H1 (cell line): ENCODE results near the gene TNRC6B. TPM values are rescaled to one million over a fixed set of nuclear protein-coding genes. Genes with fewer than 3 reads are reported as not detected.

Experiments
- CTCF ChIA-PET: fragments of 300-600 bp; sonication (Branson Sonifier 250); formaldehyde crosslinking; loops from one replicate; lab custom pipeline; 2021; ENCODE audit not compliant: partially characterized antibody; lab: Charles Lee
- POLR2A ChIA-PET: fragments of 300-600 bp; sonication (Branson Sonifier 250); formaldehyde crosslinking; loops from one replicate; lab custom pipeline; 2021; ENCODE audit warnings: inconsistent platforms; ENCODE audit not compliant: partially characterized antibody; lab: Charles Lee
- DNase-seq, 2 experiments: peaks; one replicate each; pipeline versions ENCODE4 v3.0.0 to v3.0.0-alpha.2; 2010 to 2022; ENCODE audit warnings: low spot score in 2 of 2, low read depth in 1 of 2, mixed read lengths in 1 of 2
- FAIRE-seq: peaks from 2 replicates; lab custom pipeline; 2011; peaks lifted over from hg19 to GRCh38; lab: Jason Lieb, UNC
- H2AFZ ChIP-seq: 2 replicates; pipeline ENCODE4 v1.8.1; 2012; ENCODE audit warnings: low read length, inconsistent platforms
- H2AK5ac ChIP-seq: 2 replicates; pipeline ENCODE4 v1.6.1; 2013; ENCODE audit warnings: low read depth, low read length
- H2BK120ac ChIP-seq: replicated peaks from 2 replicates; pipeline ENCODE3; 2013; ENCODE audit warnings: low read depth, low read length, inconsistent platforms
- H2BK12ac ChIP-seq: 2 replicates; pipeline ENCODE4 v1.6.1; 2013; ENCODE audit warnings: low read depth, low read length
- H2BK15ac ChIP-seq: 2 replicates; pipeline ENCODE4 v1.6.1; 2013; ENCODE audit warnings: low read length
- H2BK20ac ChIP-seq: 2 replicates; pipeline ENCODE4 v1.6.1; 2013; ENCODE audit warnings: low read length
- H2BK5ac ChIP-seq: 2 replicates; pipeline ENCODE4 v1.6.1; 2013; ENCODE audit warnings: low read depth, low read length
- H3K14ac ChIP-seq: 2 replicates; pipeline ENCODE4 v1.6.1; 2013; ENCODE audit warnings: inconsistent platforms; ENCODE audit not compliant: insufficient read length
- H3K18ac ChIP-seq: 2 replicates; pipeline ENCODE4 v1.6.1; 2013; ENCODE audit warnings: low read length; ENCODE audit errors: extremely low read depth
- H3K23ac ChIP-seq: 2 replicates; pipeline ENCODE4 v1.6.1; 2013; ENCODE audit warnings: inconsistent platforms; ENCODE audit not compliant: insufficient read length
- H3K23me2 ChIP-seq: 2 replicates; pipeline ENCODE4 v1.6.1; 2013; ENCODE audit warnings: low read depth, low read length
- H3K27ac ChIP-seq: 2 replicates; pipeline ENCODE4 v1.6.1; 2011; ENCODE audit warnings: low read depth, low read length, inconsistent platforms
- H3K27me3 ChIP-seq, 4 experiments: replicated peaks in 1 of 4; 1 replicate in 1 of 4; 2 replicates in 3 of 4; pipeline versions ENCODE4 v1.6.1 to v1.8.1; 2011 to 2013; ENCODE audit warnings: low read length in 3 of 4, mild to moderate bottlenecking in 3 of 4, inconsistent platforms in 2 of 4, mixed read lengths in 2 of 4, moderate library complexity in 1 of 4; ENCODE audit not compliant: control insufficient read depth in 3 of 4, insufficient read depth in 3 of 4; ENCODE audit errors: extremely low read depth in 1 of 4
- H3K36me3 ChIP-seq, 4 experiments: 2 replicates each; pipeline versions ENCODE4 v1.6.1 to v1.8.1; 2011 to 2013; ENCODE audit warnings: mild to moderate bottlenecking in 4 of 4, low read length in 3 of 4, moderate library complexity in 2 of 4, control low read depth in 1 of 4, inconsistent platforms in 1 of 4; ENCODE audit not compliant: insufficient read depth in 4 of 4, control insufficient read depth in 2 of 4
- H3K4ac ChIP-seq: replicated peaks from 2 replicates; pipeline ENCODE3; 2013; ENCODE audit warnings: low read length, low read depth, mixed read lengths, inconsistent platforms; ENCODE audit not compliant: insufficient read length
- H3K4me1 ChIP-seq, 4 experiments: replicated peaks in 1 of 4; 1 replicate in 1 of 4; 2 replicates in 3 of 4; pipeline versions ENCODE4 v1.6.1 to v1.8.1; 2011 to 2013; ENCODE audit warnings: low read length in 3 of 4, inconsistent platforms in 2 of 4, mixed read lengths in 1 of 4; ENCODE audit not compliant: insufficient read depth in 4 of 4, control insufficient read depth in 3 of 4
- H3K4me2 ChIP-seq, 2 experiments: 2 replicates each; pipeline versions ENCODE4 v1.6.1 to v1.8.1; 2011 to 2013; ENCODE audit warnings: low read depth in 2 of 2, low read length in 2 of 2, control low read depth in 1 of 2, inconsistent platforms in 1 of 2, mild to moderate bottlenecking in 1 of 2; ENCODE audit not compliant: insufficient read depth in 1 of 2
- H3K4me3 ChIP-seq, 4 experiments: fragments of 200-600, 300-600 bp in 1 of 4; sonication (generic), shearing (Covaris generic), sonication (Bioruptor Twin) in 1 of 4; 2 replicates each; pipeline versions ENCODE4 v1.5.1 to v1.8.1; 2011 to 2016; ENCODE audit warnings: low read length in 4 of 4, low read depth in 3 of 4, control low read depth in 2 of 4, inconsistent platforms in 2 of 4, mild to moderate bottlenecking in 2 of 4, mixed read lengths in 1 of 4, moderate library complexity in 1 of 4; ENCODE audit not compliant: insufficient read depth in 2 of 4; ENCODE audit errors: extremely low read depth in 1 of 4
- H3K56ac ChIP-seq: replicated peaks from 2 replicates; pipeline ENCODE3; 2013; ENCODE audit warnings: low read depth, mild to moderate bottlenecking, mixed read lengths, low read length, inconsistent platforms; ENCODE audit not compliant: insufficient read length
- H3K79me1 ChIP-seq: 2 replicates; pipeline ENCODE4 v1.6.1; 2013; ENCODE audit warnings: low read depth, low read length, control low read depth
- H3K79me2 ChIP-seq, 2 experiments: 2 replicates each; pipeline versions ENCODE4 v1.6.1 to v1.8.1; 2012 to 2013; ENCODE audit warnings: low read length in 2 of 2, mild to moderate bottlenecking in 2 of 2, inconsistent platforms in 1 of 2; ENCODE audit not compliant: insufficient read depth in 2 of 2, control insufficient read depth in 1 of 2
- H3K9ac ChIP-seq, 4 experiments: replicated peaks in 1 of 4; 1 replicate in 1 of 4; 2 replicates in 3 of 4; pipeline versions ENCODE4 v1.6.1 to v1.8.1; 2011 to 2013; ENCODE audit warnings: low read depth in 3 of 4, low read length in 3 of 4, control low read depth in 2 of 4, mild to moderate bottlenecking in 2 of 4, moderate library complexity in 2 of 4, inconsistent platforms in 1 of 4; ENCODE audit errors: extremely low read depth in 1 of 4
- H3K9me3 ChIP-seq, 2 experiments: 2 replicates each; pipeline versions ENCODE4 v1.6.1 to v1.8.1; 2012 to 2013; ENCODE audit warnings: mild to moderate bottlenecking in 2 of 2, moderate library complexity in 2 of 2, control low read depth in 1 of 2, inconsistent platforms in 1 of 2, low read depth in 1 of 2, low read length in 1 of 2, mixed read lengths in 1 of 2; ENCODE audit not compliant: insufficient read depth in 2 of 2
- H4K20me1 ChIP-seq, 2 experiments: replicated peaks in 1 of 2; 2 replicates each; pipeline versions ENCODE3 to v1.8.1; 2011 to 2013; ENCODE audit warnings: inconsistent platforms in 2 of 2, low read length in 2 of 2, mild to moderate bottlenecking in 1 of 2; ENCODE audit not compliant: insufficient read depth in 2 of 2, control insufficient read depth in 1 of 2
- H4K5ac ChIP-seq: 2 replicates; pipeline ENCODE4 v1.6.1; 2013; ENCODE audit warnings: low read length, low read depth, mixed read lengths, inconsistent platforms; ENCODE audit not compliant: insufficient read length
- H4K8ac ChIP-seq: 2 replicates; pipeline ENCODE4 v1.8.0; 2013; ENCODE audit warnings: mild to moderate bottlenecking, moderate library complexity, low read length, inconsistent platforms; ENCODE audit not compliant: insufficient read depth; ENCODE audit errors: extremely low read depth
- H4K91ac ChIP-seq: replicated peaks from 2 replicates; pipeline ENCODE3; 2013; ENCODE audit warnings: low read length, mixed read lengths, inconsistent platforms; ENCODE audit not compliant: insufficient read length
- CHD1 ChIP-seq: IDR thresholded peaks from 2 replicates; pipeline ENCODE4 v1.6.1; 2012; ENCODE audit warnings: low read depth, low read length, improper control_type of control experiment
- CTCF ChIP-seq, 3 experiments: IDR thresholded peaks; 1 replicate in 2 of 3; 2 replicates in 1 of 3; pipeline versions ENCODE4 v1.5.1 to v1.6.1; 2011; ENCODE audit warnings: low read length in 3 of 3, mild to moderate bottlenecking in 3 of 3, inconsistent platforms in 2 of 3, low read depth in 1 of 3, moderate library complexity in 1 of 3; ENCODE audit not compliant: insufficient read depth in 1 of 3; ENCODE audit errors: control extremely low read depth in 1 of 3
- FOSL1 ChIP-seq: IDR thresholded peaks from 2 replicates; pipeline ENCODE4 v1.6.1; 2011; ENCODE audit warnings: mild to moderate bottlenecking, low read depth, low read length, moderate library complexity; ENCODE audit not compliant: insufficient read depth
- GABPA ChIP-seq: IDR thresholded peaks from 2 replicates; pipeline ENCODE4 v1.6.1; 2011; ENCODE audit warnings: mild to moderate bottlenecking, low read length, moderate library complexity, borderline replicate concordance; ENCODE audit not compliant: insufficient read depth
- HDAC6 ChIP-seq: IDR thresholded peaks from one replicate; pipeline ENCODE4 v1.7.1; 2012; ENCODE audit warnings: low read depth, mild to moderate bottlenecking, inconsistent platforms, low read length, moderate library complexity
- MAX ChIP-seq: IDR thresholded peaks from 2 replicates; pipeline ENCODE4 v1.6.1; 2012; ENCODE audit warnings: inconsistent platforms
- POLR2A ChIP-seq, 2 experiments: IDR thresholded peaks; 1 replicate in 1 of 2; 2 replicates in 1 of 2; pipeline ENCODE4 v1.6.1; 2011; ENCODE audit warnings: low read depth in 2 of 2, low read length in 2 of 2, mild to moderate bottlenecking in 2 of 2; ENCODE audit errors: control extremely low read depth in 1 of 2
- SAP30 ChIP-seq: fragments of 300-600 bp; sonication (generic); IDR thresholded peaks from 2 replicates; pipeline ENCODE4 v1.7.1; 2012; ENCODE audit warnings: low read length, moderate library complexity, mild to moderate bottlenecking, inconsistent platforms; ENCODE audit not compliant: insufficient read depth, insufficient replicate concordance
- SIRT6 ChIP-seq: IDR thresholded peaks from one replicate; pipeline ENCODE4 v1.7.1; 2012; ENCODE audit warnings: low read length, inconsistent platforms
- SIX5 ChIP-seq: IDR thresholded peaks from 2 replicates; pipeline ENCODE4 v1.6.1; 2011; ENCODE audit warnings: mild to moderate bottlenecking, low read depth, low read length
- SRF ChIP-seq: IDR thresholded peaks from 2 replicates; pipeline ENCODE4 v1.6.1; 2011; ENCODE audit warnings: mild to moderate bottlenecking, low read depth, low read length, moderate library complexity
- TCF12 ChIP-seq: IDR thresholded peaks from 2 replicates; pipeline ENCODE4 v1.6.1; 2011; ENCODE audit warnings: low read depth, mild to moderate bottlenecking, low read length
- WGBS, 2 experiments: shearing (Covaris generic) in 1 of 2; methylation state at CpG; one replicate each; pipeline versions ENCODE4 v1.1.6 to v1.1.7; 2013 to 2015; ENCODE audit warnings: low lambda C conversion rate in 2 of 2, mixed read lengths in 2 of 2, inconsistent platforms in 1 of 2, low coverage in 1 of 2, missing lambda C conversion rate in 1 of 2; ENCODE audit not compliant: insufficient replicate concordance in 2 of 2, insufficient coverage in 1 of 2, insufficient read length in 1 of 2; ENCODE audit errors: extremely low coverage in 1 of 2, missing lambda C conversion rate in 1 of 2; 5-methylcytosine and 5-hydroxymethylcytosine counted together
- polyA plus RNA-seq, 7 experiments: library from polyadenylated mRNA; depleted of rRNA in 3 of 7; stranded (reverse) in 5 of 7; unstranded in 2 of 7; fragments of >200 nt in 5 of 7; fragments of 200-250 nt in 2 of 7; gene quantifications; 1 replicate in 5 of 7; 2 replicates in 1 of 7; 4 replicates in 1 of 7; pipeline versions ENCODE4 v1.2.1 to v1.2.3, GENCODE V29; 2011 to 2013; ENCODE audit warnings: missing spikeins in 2 of 7, mixed read lengths in 2 of 7
- total RNA-seq: library from RNA; stranded (reverse); fragmentation: NEBNext Ultra II Directional; extraction: Animal tissue kit (Norgen Biotek cat#: 25700); gene quantifications from 2 replicates; pipeline ENCODE4 v1.2.1, GENCODE V29; 2021

The TNRC6B gene
- total and polyA plus RNA-seq, 2 of the 8 experiments (the other 6 are each of a cell fraction or from before 2014, with no cell fraction given) = 12.5 to 48.9 TPM

DNA sequence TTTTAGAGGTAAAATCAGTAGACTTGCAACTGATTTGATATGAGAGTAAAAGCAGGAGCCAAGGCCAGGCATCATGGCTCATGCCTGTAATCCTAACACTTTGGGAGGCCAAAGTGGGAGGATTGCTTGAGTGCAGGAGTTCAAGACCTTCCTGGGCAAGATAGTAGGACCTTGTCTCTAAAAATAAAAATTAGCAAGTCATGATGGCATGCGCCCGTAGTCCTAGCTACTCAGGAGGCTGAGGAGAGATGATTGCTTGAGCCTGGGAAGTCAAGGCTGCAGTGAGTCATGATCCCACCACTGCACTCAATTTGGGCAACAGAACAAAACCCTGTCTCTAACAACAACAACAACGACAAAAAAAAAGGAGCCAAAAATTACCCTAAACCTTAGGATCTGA lies 206.2 kb downstream of the TNRC6B start:
- no peak overlapping the region for H4K8ac ChIP-seq
- H4K5ac ChIP-seq = no peak overlapping the region
- H4K91ac ChIP-seq = no peak overlapping the region
- no peak overlapping the region for H2BK5ac ChIP-seq
- peaks cover 0 to 2% of the 10 kb centered on the region in 2 experiments for H4K20me1 ChIP-seq
- no peak overlapping the region for H2BK120ac ChIP-seq
- ChIA-PET CTCF (interaction anchor here (1.9 kb wide), 1 partner anchor 53 kb away, joined by 7 read pairs; no protein-coding TSS in a partner anchor), POLR2A (interaction anchor here (1.0 to 1.1 kb wide), 3 partner anchors 9 to 23 kb away, joined by 3 to 7 read pairs (median 3); partner anchors contain the start of gene SGSM3)
- FAIRE-seq (no peak), DNase-seq (no peak)
- H3K4me2 ChIP-seq = no peak overlapping the region
- H3K36me3 ChIP-seq = no peaks in the 10 kb centered on the region
- no peak overlapping the region for H3K4me3 ChIP-seq
- H3K9ac ChIP-seq = no peak overlapping the region
- no peak overlapping the region for H3K27ac ChIP-seq
- H3K23me2 ChIP-seq = no peaks in the 10 kb centered on the region; the same call in 1 of the 2 replicates
- no peak overlapping the region for H2BK12ac ChIP-seq
- no peaks in the 10 kb centered on the region for H3K4me1 ChIP-seq
- no peaks in the 10 kb centered on the region for H3K9me3 ChIP-seq
- H2BK15ac ChIP-seq = no peak overlapping the region
- WGBS, 2 experiments = 96% methylated on average over 3 of the region's 3 CpGs; no CpG with 5 or more reads in 1 of the 2 experiments
- H3K56ac ChIP-seq = no peak overlapping the region
- H2BK20ac ChIP-seq = no peak overlapping the region
- no peak overlapping the region for H3K4ac ChIP-seq
- no peak overlapping the region for H3K23ac ChIP-seq
- no peaks in the 10 kb centered on the region for H3K27me3 ChIP-seq
- no peak overlapping the region for H2AFZ ChIP-seq
- H3K14ac ChIP-seq = no peak overlapping the region
- H3K79me1 ChIP-seq = peaks cover 3% of the 10 kb centered on the region; the same call in 1 of the 2 replicates
- no peaks in the 10 kb centered on the region; a peak in 1 of 4 replicates for H3K79me2 ChIP-seq
- H2AK5ac ChIP-seq = no peak overlapping the region
- H3K18ac ChIP-seq = no peak overlapping the region
- TF ChIP-seq POLR2A (IDR thresholded peaks at IDR 0.05; ENCODE audit: control extremely low read depth in 1 of 2, low read depth in 2 of 2, low read length in 2 of 2) = no peak
- no peak for TF ChIP-seq MAX
- TF ChIP-seq SRF = no peak
- TF ChIP-seq HDAC6 = no peak
- TF ChIP-seq SAP30 = no peak
- no peak for TF ChIP-seq CHD1
- TF ChIP-seq SIRT6 = no peak
- no peak for TF ChIP-seq TCF12
- TF ChIP-seq GABPA = no peak
- TF ChIP-seq FOSL1 = no peak
- no peak for TF ChIP-seq SIX5
- TF ChIP-seq CTCF (IDR thresholded peaks at IDR 0.05; ENCODE audit: control extremely low read depth in 1 of 3, insufficient read depth in 1 of 3, low read depth in 1 of 3, low read length in 3 of 3) = no peak
